HG03469 (cell line): ENCODE measurements around the gene MRPL44.

Experiments used
- ATAC-seq: cut with Tn5 transposase; IDR thresholded peaks from one replicate; pipeline ENCODE4 v1.9.1; 2021; ENCODE audit warnings: mild to moderate bottlenecking, moderate library complexity, moderate number of reproducible peaks; ENCODE audit not compliant: unreplicated experiment

Gene MRPL44

GRCh38 chr2:223957092-223957851, at the start of gene MRPL44:
TSS of gene MRPL44 (plus strand) at chr2:223957463. CDS start at chr2:223957473, 10 bp downstream.
- peak; percentile 73 for ATAC-seq

GRCh38 chr2:223908304-223908998, 48.8 kb upstream of the MRPL44 start:
- ATAC-seq: no peak

- ATAC-seq: no peak
Measured at GRCh38 chr2:223909001-223909741, 48.1 kb upstream of the MRPL44 start.

GRCh38 chr2:223914324-223914723, 42.9 kb upstream of the MRPL44 start:
- no peak for ATAC-seq

GRCh38 chr2:223915071-223915470, 42.2 kb upstream of the MRPL44 start:
- no peak for ATAC-seq

GRCh38 chr2:223916181-223916920, 40.9 kb upstream of the MRPL44 start:
- no peak for ATAC-seq

- ATAC-seq: no peak
Measured at GRCh38 chr2:223918671-223919134, 38.6 kb upstream of the MRPL44 start.

GRCh38 chr2:223920109-223920508, 37.2 kb upstream of the MRPL44 start:
- ATAC-seq: no peak

- no peak for ATAC-seq
Measured at GRCh38 chr2:223921204-223921603, 36.1 kb upstream of the MRPL44 start.

GRCh38 chr2:223922308-223922707, 35.0 kb upstream of the MRPL44 start:
- ATAC-seq: no peak

GRCh38 chr2:223923976-223924375, 33.3 kb upstream of the MRPL44 start:
- no peak for ATAC-seq

GRCh38 chr2:223925106-223925505, 32.2 kb upstream of the MRPL44 start:
- ATAC-seq: no peak

GRCh38 chr2:223928113-223929006, 28.9 kb upstream of the MRPL44 start:
- no peak for ATAC-seq

- no peak for ATAC-seq
Measured at GRCh38 chr2:223929571-223930102, 27.6 kb upstream of the MRPL44 start.

GRCh38 chr2:223930103-223930976, 26.9 kb upstream of the MRPL44 start:
- no peak for ATAC-seq

- no peak for ATAC-seq
Measured at GRCh38 chr2:223932816-223933800, 24.2 kb upstream of the MRPL44 start.

GRCh38 chr2:223934870-223935269, 22.4 kb upstream of the MRPL44 start:
- ATAC-seq: no peak
